ENCODE results near the gene PRDM16.
"Not testable (repeated sequence)": the region's sequence is repeated elsewhere in the genome, so short reads cannot be mapped to it uniquely, and the experiment has no call there.

PRDM16 gene

DNA sequence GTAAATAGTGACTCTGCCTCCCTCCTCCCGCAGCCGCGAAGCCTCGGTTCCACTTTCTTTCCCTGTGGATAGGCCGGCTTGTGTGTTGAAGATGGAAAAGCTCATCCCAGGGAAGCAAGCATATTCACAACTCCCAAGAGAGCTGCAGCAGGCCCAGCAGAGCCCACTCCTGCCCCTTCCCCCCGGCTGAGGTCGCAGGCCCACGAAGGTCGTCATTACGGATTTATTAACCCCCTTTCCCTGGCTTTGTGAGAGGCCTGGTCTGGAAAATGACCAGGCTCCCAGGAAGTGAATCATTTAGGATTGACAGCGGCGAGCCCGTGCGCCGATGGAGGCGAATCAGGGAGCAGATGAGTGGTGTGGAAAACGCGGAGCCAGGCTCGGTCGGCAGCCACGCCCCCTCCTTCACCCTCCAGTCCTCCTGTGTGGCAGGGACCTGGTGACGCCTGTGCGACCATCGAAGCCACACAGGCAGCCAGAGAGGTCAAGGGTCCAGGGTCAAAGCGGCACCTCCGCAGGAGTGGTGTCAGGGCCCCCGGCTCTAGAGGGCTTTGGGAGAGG, 93.4 kb downstream of the PRDM16 start:
- Histone ChIP-seq H3K27me3 (replicated peaks; ENCODE audit: control insufficient read depth, insufficient read depth, low read length) (no peaks in the 10 kb centered on the region), H3K36me3 (ENCODE audit: control insufficient read depth, insufficient read depth, low read length) (no peaks in the 10 kb centered on the region), H3K4me3 (replicated peaks; ENCODE audit: low read depth, low read length) (no peak overlapping the region)
- DNase-seq (ENCODE audit: extremely low read depth, insufficient read length) = no peak
- TF ChIP-seq, protein P1, sequence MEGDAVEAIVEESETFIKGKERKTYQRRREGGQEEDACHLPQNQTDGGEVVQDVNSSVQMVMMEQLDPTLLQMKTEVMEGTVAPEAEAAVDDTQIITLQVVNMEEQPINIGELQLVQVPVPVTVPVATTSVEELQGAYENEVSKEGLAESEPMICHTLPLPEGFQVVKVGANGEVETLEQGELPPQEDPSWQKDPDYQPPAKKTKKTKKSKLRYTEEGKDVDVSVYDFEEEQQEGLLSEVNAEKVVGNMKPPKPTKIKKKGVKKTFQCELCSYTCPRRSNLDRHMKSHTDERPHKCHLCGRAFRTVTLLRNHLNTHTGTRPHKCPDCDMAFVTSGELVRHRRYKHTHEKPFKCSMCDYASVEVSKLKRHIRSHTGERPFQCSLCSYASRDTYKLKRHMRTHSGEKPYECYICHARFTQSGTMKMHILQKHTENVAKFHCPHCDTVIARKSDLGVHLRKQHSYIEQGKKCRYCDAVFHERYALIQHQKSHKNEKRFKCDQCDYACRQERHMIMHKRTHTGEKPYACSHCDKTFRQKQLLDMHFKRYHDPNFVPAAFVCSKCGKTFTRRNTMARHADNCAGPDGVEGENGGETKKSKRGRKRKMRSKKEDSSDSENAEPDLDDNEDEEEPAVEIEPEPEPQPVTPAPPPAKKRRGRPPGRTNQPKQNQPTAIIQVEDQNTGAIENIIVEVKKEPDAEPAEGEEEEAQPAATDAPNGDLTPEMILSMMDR (IDR thresholded peaks at IDR 0.05; ENCODE audit: insufficient read depth, low read length, poor library complexity, severe bottlenecking) = no peak

DNA sequence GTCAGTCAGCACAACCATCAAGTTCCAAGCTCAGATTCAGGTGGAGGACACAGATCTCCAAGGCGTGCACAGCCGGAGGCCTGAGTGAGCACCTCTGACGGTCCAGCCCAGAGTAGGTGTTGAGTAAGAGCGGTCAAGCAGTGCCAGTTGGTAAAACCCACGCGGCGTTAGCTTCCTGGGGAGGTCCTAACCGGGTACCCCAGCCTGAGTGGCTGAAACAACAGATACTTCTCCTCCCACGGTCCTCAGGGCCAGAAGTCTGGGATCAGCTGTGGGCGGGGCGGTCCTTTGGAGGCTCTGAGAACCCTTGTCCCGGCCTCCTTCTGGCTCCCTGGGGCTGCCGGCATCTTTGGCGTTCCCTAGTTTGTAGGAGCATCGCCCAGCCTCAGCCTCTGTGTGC, 94.4 kb downstream of the PRDM16 start:
- no peaks in the 10 kb centered on the region for H3K27me3 ChIP-seq (replicated peaks; ENCODE audit: control insufficient read depth, insufficient read depth, low read length)
- H3K4me3 ChIP-seq (replicated peaks; ENCODE audit: low read depth, low read length) = no peak overlapping the region
- H3K36me3 ChIP-seq (ENCODE audit: control insufficient read depth, insufficient read depth, low read length) = no peaks in the 10 kb centered on the region
- TF ChIP-seq, protein P1 (IDR thresholded peaks at IDR 0.05; ENCODE audit: insufficient read depth, low read length, poor library complexity, severe bottlenecking) = no peak
- DNase-seq (ENCODE audit: extremely low read depth, insufficient read length) = no peak

DNA sequence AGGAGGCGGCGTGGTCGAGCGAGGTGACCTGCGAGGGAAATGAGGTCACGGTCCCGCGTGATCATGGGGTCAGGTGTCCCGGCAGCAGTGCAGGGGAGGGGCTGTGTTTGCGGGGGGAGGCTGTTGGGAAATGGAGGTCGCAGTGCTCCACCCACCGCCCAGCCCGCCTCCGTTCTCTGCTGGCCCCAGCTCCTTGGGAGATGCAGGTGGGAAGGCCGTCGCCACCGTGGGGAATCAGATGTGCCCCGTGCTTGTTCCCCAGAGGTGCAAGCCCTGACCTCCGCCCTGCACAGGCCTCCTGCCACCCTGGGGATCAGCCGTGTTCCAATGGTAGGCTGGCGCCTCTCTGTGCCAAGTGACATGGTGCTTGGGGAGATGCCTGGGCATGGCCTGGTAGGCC, 95.7 kb downstream of the PRDM16 start:
- no peaks in the 10 kb centered on the region for H3K27me3 ChIP-seq (replicated peaks; ENCODE audit: control insufficient read depth, insufficient read depth, low read length)
- no peak overlapping the region for H3K4me3 ChIP-seq (replicated peaks; ENCODE audit: low read depth, low read length)
- no peak for DNase-seq (ENCODE audit: extremely low read depth, insufficient read length)
- TF ChIP-seq, protein P1 (IDR thresholded peaks at IDR 0.05; ENCODE audit: insufficient read depth, low read length, poor library complexity, severe bottlenecking) = no peak
- no peaks in the 10 kb centered on the region for H3K36me3 ChIP-seq (ENCODE audit: control insufficient read depth, insufficient read depth, low read length)

DNA sequence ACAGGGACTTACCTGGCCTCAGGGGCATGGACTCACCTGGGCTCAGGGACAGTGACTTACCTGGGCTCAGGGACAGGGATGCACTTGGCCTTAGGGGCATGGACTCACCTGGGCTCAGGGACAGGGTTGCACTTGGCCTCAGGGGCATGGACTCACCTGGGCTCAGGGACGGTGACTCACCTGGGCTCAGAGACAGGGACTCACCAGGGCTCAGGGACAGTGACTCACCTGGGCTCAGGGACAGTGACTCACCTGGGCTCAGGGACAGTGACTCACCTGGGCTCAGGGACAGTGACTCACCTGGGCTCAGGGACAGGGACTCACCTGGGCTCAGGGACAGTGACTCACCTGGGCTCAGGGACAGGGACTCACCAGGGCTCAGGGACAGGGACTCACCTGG, 96.2 kb downstream of the PRDM16 start:
- not testable (repeated sequence) for H3K4me3 ChIP-seq (replicated peaks; ENCODE audit: low read depth, low read length); H3K27me3 ChIP-seq (replicated peaks; ENCODE audit: control insufficient read depth, insufficient read depth, low read length); H3K36me3 ChIP-seq (ENCODE audit: control insufficient read depth, insufficient read depth, low read length); DNase-seq (ENCODE audit: extremely low read depth, insufficient read length)

DNA sequence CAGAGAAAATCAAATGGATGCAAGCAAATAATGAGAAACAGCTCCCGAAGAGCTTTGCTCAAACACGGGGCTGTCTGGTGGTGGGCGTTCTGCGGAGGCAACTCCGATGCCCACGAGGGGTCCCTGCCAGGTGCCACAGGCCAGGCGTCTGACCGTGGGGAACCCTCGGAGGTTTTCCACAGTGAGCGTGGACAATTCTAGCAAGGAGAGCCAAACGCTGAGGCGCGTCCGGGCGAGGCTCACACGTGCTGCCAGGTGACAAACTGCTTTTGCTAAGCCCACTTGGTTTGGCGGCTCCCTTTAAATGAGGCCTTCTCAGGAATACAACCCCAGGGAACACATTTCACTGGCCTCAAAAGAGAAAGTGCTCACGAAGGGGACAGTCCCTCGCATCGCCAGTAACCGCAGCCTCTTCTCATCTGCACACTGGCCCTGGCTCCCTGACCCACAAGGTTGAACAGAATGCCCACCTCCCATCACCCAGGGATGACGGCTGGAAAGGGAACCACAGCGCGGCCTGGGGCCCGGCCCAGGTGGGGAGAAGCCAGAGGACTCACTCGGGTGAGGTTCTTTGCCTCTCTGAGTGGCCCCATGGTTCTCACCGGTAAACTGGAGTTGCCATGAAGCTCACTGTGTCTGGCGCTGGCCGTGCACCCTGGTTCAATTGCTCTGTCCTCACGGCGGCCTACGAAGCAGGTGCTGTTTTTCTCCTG, 97.4 kb downstream of the PRDM16 start:
- TF ChIP-seq, protein P1 (IDR thresholded peaks at IDR 0.05; ENCODE audit: insufficient read depth, low read length, poor library complexity, severe bottlenecking) = no peak
- Histone ChIP-seq H3K4me3 (replicated peaks; ENCODE audit: low read depth, low read length) (no peak overlapping the region), H3K27me3 (replicated peaks; ENCODE audit: control insufficient read depth, insufficient read depth, low read length) (no peaks in the 10 kb centered on the region), H3K36me3 (ENCODE audit: control insufficient read depth, insufficient read depth, low read length) (no peaks in the 10 kb centered on the region)
- DNase-seq (ENCODE audit: extremely low read depth, insufficient read length) = no peak

DNA sequence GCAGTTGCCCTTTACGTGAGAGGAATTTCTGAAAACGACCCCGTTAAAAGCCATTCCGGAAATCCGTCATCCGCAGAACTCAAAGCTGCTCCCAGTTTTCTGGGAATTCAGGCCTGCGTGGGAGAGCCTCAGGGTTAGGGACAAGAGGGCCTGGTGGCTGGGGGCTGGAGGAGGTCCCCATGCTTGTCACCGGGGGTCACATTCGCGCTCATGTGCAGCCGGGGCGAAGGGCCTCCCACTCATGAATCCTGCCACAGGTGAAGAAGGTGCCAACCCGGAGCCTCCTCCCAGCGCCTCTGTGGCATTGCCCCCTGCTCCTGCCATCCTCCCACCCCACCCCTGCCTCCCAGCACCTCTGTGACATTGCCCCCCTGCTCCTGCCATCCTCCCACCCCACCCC, 98.3 kb downstream of the PRDM16 start:
- Histone ChIP-seq H3K36me3 (ENCODE audit: control insufficient read depth, insufficient read depth, low read length) (no peaks in the 10 kb centered on the region), H3K4me3 (replicated peaks; ENCODE audit: low read depth, low read length) (no peak overlapping the region), H3K27me3 (replicated peaks; ENCODE audit: control insufficient read depth, insufficient read depth, low read length) (no peaks in the 10 kb centered on the region)
- TF ChIP-seq, protein P1 (IDR thresholded peaks at IDR 0.05; ENCODE audit: insufficient read depth, low read length, poor library complexity, severe bottlenecking) = no peak
- DNase-seq (ENCODE audit: extremely low read depth, insufficient read length) = no peak

All from GM06990 (cell line).